Karpas-422 (cell line): ENCODE results near the gene CNEP1R1. TPM values are rescaled to one million over a fixed set of nuclear protein-coding genes. Genes with fewer than 3 reads are reported as not detected.

ENCODE experiments used
- DNase-seq: peaks from one replicate; pipeline ENCODE4 v3.0.0-alpha.2; 2015
- H2AFZ ChIP-seq: fragments of 200-600 bp; sonication (generic); 2 replicates; pipeline ENCODE4 v1.6.1; 2014; ENCODE audit warnings: antibody characterized with exemption, low read length, mixed read lengths
- H3K27ac ChIP-seq: fragments of 200-600 bp; sonication (generic); 2 replicates; pipeline ENCODE4 v1.5.1; 2014; ENCODE audit warnings: mild to moderate bottlenecking, low read length, moderate library complexity
- H3K27me3 ChIP-seq: fragments of 200-600 bp; sonication (generic); 2 replicates; pipeline ENCODE4 v1.6.1; 2014; ENCODE audit warnings: low read length, mixed read lengths
- H3K36me3 ChIP-seq: fragments of 200-600 bp; sonication (generic); 2 replicates; pipeline ENCODE4 v1.6.1; 2014; ENCODE audit warnings: low read length, mixed read lengths; ENCODE audit not compliant: insufficient read depth
- H3K4me1 ChIP-seq: fragments of 200-600 bp; sonication (generic); 2 replicates; pipeline ENCODE4 v1.6.1; 2014; ENCODE audit warnings: mild to moderate bottlenecking, low read length, mixed read lengths
- H3K4me2 ChIP-seq: fragments of 200-600 bp; sonication (generic); 2 replicates; pipeline ENCODE4 v1.6.1; 2014; ENCODE audit warnings: low read length, low read depth, mild to moderate bottlenecking; ENCODE audit not compliant: poor library complexity, severe bottlenecking
- H3K4me3 ChIP-seq: fragments of 200-600 bp; sonication (generic); 2 replicates; pipeline ENCODE4 v1.5.1; 2014; ENCODE audit warnings: mild to moderate bottlenecking, antibody characterized with exemption, low read length, mixed read lengths
- H3K79me2 ChIP-seq: fragments of 200-600 bp; sonication (generic); 2 replicates; pipeline ENCODE4 v1.6.1; 2014; ENCODE audit warnings: mild to moderate bottlenecking, low read length, mixed read lengths
- H3K9ac ChIP-seq: fragments of 200-600 bp; sonication (generic); 2 replicates; pipeline ENCODE4 v1.6.0; 2014; ENCODE audit warnings: low read length
- H3K9me2 ChIP-seq: fragments of 200-600 bp; sonication (generic), shearing (Covaris generic); replicated peaks from 2 replicates; pipeline ENCODE4 v1.6.0; 2014; ENCODE audit warnings: mild to moderate bottlenecking, low read length, moderate library complexity; ENCODE audit not compliant: insufficient read depth
- H3K9me3 ChIP-seq: fragments of 300-700, 200-600 bp; sonication (generic); 2 replicates; pipeline ENCODE4 v1.6.1; 2014; ENCODE audit warnings: low read length, mixed read lengths
- H4K20me1 ChIP-seq: fragments of 200-600 bp; sonication (generic); 2 replicates; pipeline ENCODE4 v1.6.1; 2014; ENCODE audit warnings: mild to moderate bottlenecking, antibody characterized with exemption, low read length, low read depth; ENCODE audit not compliant: insufficient read depth
- total RNA-seq: library from RNA; depleted of rRNA; stranded (reverse); fragments of >200 nt; shearing (Covaris generic); gene quantifications from 2 replicates; pipeline ENCODE4 v1.2.3, GENCODE V29; 2014; ENCODE audit warnings: low replicate concordance

CNEP1R1 gene
- total RNA-seq, 1 experiment from 2014 or later, result 27.1 TPM

DNA sequence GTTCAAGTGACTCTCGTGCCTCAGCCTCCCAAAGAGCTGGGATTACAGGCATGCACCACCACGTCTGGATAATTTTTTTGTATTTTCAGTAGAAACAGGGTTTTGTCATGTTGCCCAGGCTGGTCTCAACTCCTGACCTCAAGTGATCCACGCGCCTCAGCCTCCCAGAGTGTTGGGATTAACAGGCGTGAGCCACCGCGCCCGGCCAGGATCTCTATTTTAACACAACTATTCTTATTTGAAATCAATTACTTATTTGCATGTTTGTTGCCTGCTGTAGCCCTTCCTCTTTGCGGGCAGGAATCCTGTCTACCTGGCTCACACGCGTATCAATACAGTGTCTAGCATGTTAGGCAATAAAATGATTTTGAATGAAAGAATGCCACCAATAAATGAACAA lies 818 bp upstream of the CNEP1R1 start:
- Histone ChIP-seq H3K4me1 (peaks cover 14% of the 10 kb centered on the region), H3K9me2 (no peaks in the 10 kb centered on the region), H4K20me1 (no peaks in the 10 kb centered on the region), H3K79me2 (peaks cover 39% of the 10 kb centered on the region), H2AFZ (peak overlapping the region; percentile 92), H3K9me3 (no peaks in the 10 kb centered on the region), H3K27me3 (no peaks in the 10 kb centered on the region), H3K4me3 (peak overlapping the region; percentile 53), H3K36me3 (peaks cover 5% of the 10 kb centered on the region; the same call in 1 of the 2 replicates), H3K9ac (peak overlapping the region; percentile 56), H3K27ac (no peak overlapping the region), H3K4me2 (peak overlapping the region; percentile 95)
- no peak for DNase-seq

DNA sequence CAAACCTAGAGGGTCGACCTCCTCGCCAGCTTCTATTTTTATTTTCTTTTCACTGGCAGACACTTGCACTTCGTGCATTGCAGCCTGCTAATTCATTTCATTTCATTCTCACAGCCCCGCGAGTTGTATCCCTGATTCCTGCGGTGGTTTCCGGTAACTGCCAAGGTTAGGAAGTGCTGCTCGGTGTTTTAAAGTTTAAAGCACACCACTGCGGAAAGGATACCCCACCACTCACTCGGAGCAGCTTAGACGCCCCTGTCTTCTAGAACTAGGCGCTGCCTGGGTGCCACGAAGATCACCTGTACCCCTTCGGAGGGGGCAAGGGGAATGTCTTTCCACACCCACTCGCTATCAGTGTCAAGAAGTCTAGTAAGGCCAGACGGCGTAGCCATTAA lies 509 bp downstream of the CNEP1R1 start:
- no peaks in the 10 kb centered on the region for H4K20me1 ChIP-seq
- peak overlapping the region; percentile 89 for H3K4me3 ChIP-seq
- DNase-seq, result peak; percentile 61
- no peaks in the 10 kb centered on the region for H3K9me2 ChIP-seq
- peak overlapping the region; percentile 84; the same call in 1 of the 2 replicates for H2AFZ ChIP-seq
- H3K36me3 ChIP-seq, result peaks cover 13% of the 10 kb centered on the region; the same call in 1 of the 2 replicates
- peaks cover 14% of the 10 kb centered on the region for H3K4me1 ChIP-seq
- peak overlapping the region; percentile 95 for H3K4me2 ChIP-seq
- no peak overlapping the region; the same call in 1 of the 2 replicates for H3K27ac ChIP-seq
- H3K9ac ChIP-seq, result peak overlapping the region; percentile 93
- H3K79me2 ChIP-seq, result peaks cover 52% of the 10 kb centered on the region
- H3K9me3 ChIP-seq, result no peaks in the 10 kb centered on the region
- no peaks in the 10 kb centered on the region for H3K27me3 ChIP-seq

- H3K27me3 ChIP-seq, result no peaks in the 10 kb centered on the region
- H3K79me2 ChIP-seq, result peaks cover 54% of the 10 kb centered on the region
- no peaks in the 10 kb centered on the region for H4K20me1 ChIP-seq
- H3K4me2 ChIP-seq, result no peak overlapping the region
- no peak overlapping the region for H3K27ac ChIP-seq
- peaks cover 19% of the 10 kb centered on the region; the same call in 1 of the 2 replicates for H3K36me3 ChIP-seq
- H3K9me3 ChIP-seq, result no peaks in the 10 kb centered on the region
- H2AFZ ChIP-seq, result no peak overlapping the region
- H3K9me2 ChIP-seq, result no peaks in the 10 kb centered on the region
- H3K9ac ChIP-seq, result no peak overlapping the region
- peaks cover 14% of the 10 kb centered on the region for H3K4me1 ChIP-seq
- DNase-seq, result no peak
- H3K4me3 ChIP-seq, result no peak overlapping the region
Measured at GRCh38 chr16:50027829-50028228, 2.8 kb downstream of the CNEP1R1 start.

GRCh38 chr16:50035468-50035992 lies 10.5 kb downstream of the CNEP1R1 start:
- H3K27me3 ChIP-seq, result no peaks in the 10 kb centered on the region
- 0 out of 2 replicates have a peak, but pooled peaks cover 2% of the 10 kb centered on the region for H3K79me2 ChIP-seq
- no peaks in the 10 kb centered on the region for H3K9me3 ChIP-seq
- H3K36me3 ChIP-seq, result peaks cover 11% of the 10 kb centered on the region; the same call in 1 of the 2 replicates
- H3K27ac ChIP-seq, result no peak overlapping the region
- no peak for DNase-seq
- no peaks in the 10 kb centered on the region for H3K9me2 ChIP-seq
- no peak overlapping the region for H2AFZ ChIP-seq
- no peaks in the 10 kb centered on the region for H4K20me1 ChIP-seq
- H3K4me2 ChIP-seq, result no peak overlapping the region
- H3K4me3 ChIP-seq, result no peak overlapping the region
- no peak overlapping the region for H3K9ac ChIP-seq
- H3K4me1 ChIP-seq, result peaks cover 4% of the 10 kb centered on the region

DNA sequence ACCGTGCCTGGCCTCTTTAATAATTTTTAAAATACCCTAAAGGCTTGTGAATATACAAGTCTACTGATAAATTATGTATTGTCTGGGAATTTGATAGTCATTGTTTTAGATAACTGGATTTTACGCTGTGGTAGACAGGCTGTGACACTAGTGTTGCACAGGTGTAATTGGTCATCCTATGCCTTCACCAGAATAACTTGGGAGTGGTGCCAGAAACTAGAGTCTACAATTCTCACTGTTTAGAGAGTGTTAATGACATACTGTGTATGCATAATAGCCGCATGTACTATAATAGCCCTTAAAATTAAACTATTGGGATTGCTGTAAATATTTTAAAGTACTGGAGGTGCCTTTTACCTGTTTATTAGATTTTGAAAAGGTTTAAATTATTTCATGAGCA lies 11.4 kb downstream of the CNEP1R1 start:
- no peak for DNase-seq
- no peaks in the 10 kb centered on the region for H3K9me3 ChIP-seq

GRCh38 chr16:50037662-50038220 lies 12.7 kb downstream of the CNEP1R1 start:
- H3K27ac ChIP-seq, result no peak overlapping the region
- H3K36me3 ChIP-seq, result peaks cover 4% of the 10 kb centered on the region; the same call in 1 of the 2 replicates
- H3K4me1 ChIP-seq, result peaks cover 4% of the 10 kb centered on the region
- DNase-seq, result no peak
- H3K4me2 ChIP-seq, result no peak overlapping the region
- no peak overlapping the region for H3K4me3 ChIP-seq
- no peaks in the 10 kb centered on the region for H3K9me2 ChIP-seq
- H3K79me2 ChIP-seq, result no peaks in the 10 kb centered on the region
- H3K27me3 ChIP-seq, result no peaks in the 10 kb centered on the region
- H2AFZ ChIP-seq, result no peak overlapping the region
- H3K9me3 ChIP-seq, result no peaks in the 10 kb centered on the region
- H4K20me1 ChIP-seq, result no peaks in the 10 kb centered on the region
- H3K9ac ChIP-seq, result no peak overlapping the region

More for the DNA sequence above, 11.4 kb downstream of the CNEP1R1 start:
- Histone ChIP-seq H3K9me2 (no peaks in the 10 kb centered on the region), H3K4me3 (no peak overlapping the region), H4K20me1 (no peaks in the 10 kb centered on the region), H3K4me1 (peaks cover 4% of the 10 kb centered on the region), H2AFZ (no peak overlapping the region), H3K36me3 (peaks cover 7% of the 10 kb centered on the region; the same call in 1 of the 2 replicates), H3K27ac (no peak overlapping the region), H3K27me3 (no peaks in the 10 kb centered on the region), H3K4me2 (no peak overlapping the region), H3K9ac (no peak overlapping the region), H3K79me2 (no peaks in the 10 kb centered on the region)

DNA sequence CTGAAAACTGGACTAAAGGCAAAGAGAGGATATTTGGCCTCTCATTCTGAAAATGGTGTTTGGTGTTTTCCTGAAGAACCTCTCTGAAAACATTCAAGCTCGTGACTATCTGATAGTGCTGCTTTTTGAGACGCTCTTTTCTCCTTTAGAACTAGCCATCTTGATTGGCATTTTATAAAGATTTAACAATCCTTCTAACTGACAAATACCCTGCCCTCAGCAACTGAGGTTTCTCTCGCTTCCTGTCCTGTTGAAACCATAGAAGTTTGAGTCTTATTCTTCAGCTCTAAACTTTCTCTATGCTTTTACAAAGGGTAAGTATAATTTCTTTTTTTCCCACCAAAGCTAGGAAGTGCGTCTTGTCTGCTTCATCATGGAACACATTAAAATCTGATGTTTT lies 13.3 kb downstream of the CNEP1R1 start:
- H4K20me1 ChIP-seq, result no peaks in the 10 kb centered on the region
- no peak overlapping the region for H3K4me3 ChIP-seq
- DNase-seq, result no peak
- H3K27me3 ChIP-seq, result no peaks in the 10 kb centered on the region
- H2AFZ ChIP-seq, result no peak overlapping the region
- H3K9me2 ChIP-seq, result no peaks in the 10 kb centered on the region
- no peaks in the 10 kb centered on the region for H3K79me2 ChIP-seq
- H3K9ac ChIP-seq, result no peak overlapping the region
- H3K27ac ChIP-seq, result no peak overlapping the region
- peaks cover 4% of the 10 kb centered on the region for H3K4me1 ChIP-seq
- H3K4me2 ChIP-seq, result no peak overlapping the region
- no peaks in the 10 kb centered on the region for H3K9me3 ChIP-seq
- H3K36me3 ChIP-seq, result peaks cover 4% of the 10 kb centered on the region; the same call in 1 of the 2 replicates

GRCh38 chr16:50038756-50039529 lies 13.9 kb downstream of the CNEP1R1 start:
- no peaks in the 10 kb centered on the region for H3K9me3 ChIP-seq
- H3K9ac ChIP-seq, result no peak overlapping the region
- DNase-seq, result peak; percentile 55
- no peak overlapping the region for H3K4me3 ChIP-seq
- no peak overlapping the region for H3K4me2 ChIP-seq
- H3K4me1 ChIP-seq, result peaks cover 4% of the 10 kb centered on the region
- no peaks in the 10 kb centered on the region for H4K20me1 ChIP-seq
- no peaks in the 10 kb centered on the region for H3K27me3 ChIP-seq
- peaks cover 4% of the 10 kb centered on the region; the same call in 1 of the 2 replicates for H3K36me3 ChIP-seq
- H3K27ac ChIP-seq, result no peak overlapping the region
- H2AFZ ChIP-seq, result no peak overlapping the region
- H3K9me2 ChIP-seq, result no peaks in the 10 kb centered on the region
- no peaks in the 10 kb centered on the region for H3K79me2 ChIP-seq
